NCI-H2227 treated with DMSO at 0.1 percent for 48 hours (cell line): ENCODE measurements around the gene MACROD2.

ENCODE experiments used
- DNase-seq: peaks from one replicate; lab custom pipeline; 2025; lab: John Stamatoyannopoulos, UW

MACROD2 gene

DNA sequence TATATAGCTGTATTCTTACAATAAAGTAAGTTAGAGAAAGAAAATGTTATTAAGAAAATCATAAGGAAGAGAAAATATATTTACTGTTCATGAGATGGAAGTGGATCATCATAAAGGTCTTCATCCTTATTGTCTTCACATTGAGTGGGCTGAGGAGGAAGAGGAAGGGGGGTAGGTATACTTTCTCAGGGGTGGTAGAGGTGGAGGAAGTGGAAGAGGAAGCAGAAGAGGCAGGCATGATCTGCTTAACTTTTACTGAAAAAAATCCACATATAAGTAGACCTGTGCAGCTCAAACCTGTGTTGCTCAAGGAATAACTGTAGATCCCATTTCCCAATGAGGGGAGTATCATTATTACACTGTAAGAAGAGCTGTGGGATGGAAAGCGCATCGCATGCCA is 1863.7 kb downstream of the MACROD2 start:
- DNase-seq: no peak

DNA sequence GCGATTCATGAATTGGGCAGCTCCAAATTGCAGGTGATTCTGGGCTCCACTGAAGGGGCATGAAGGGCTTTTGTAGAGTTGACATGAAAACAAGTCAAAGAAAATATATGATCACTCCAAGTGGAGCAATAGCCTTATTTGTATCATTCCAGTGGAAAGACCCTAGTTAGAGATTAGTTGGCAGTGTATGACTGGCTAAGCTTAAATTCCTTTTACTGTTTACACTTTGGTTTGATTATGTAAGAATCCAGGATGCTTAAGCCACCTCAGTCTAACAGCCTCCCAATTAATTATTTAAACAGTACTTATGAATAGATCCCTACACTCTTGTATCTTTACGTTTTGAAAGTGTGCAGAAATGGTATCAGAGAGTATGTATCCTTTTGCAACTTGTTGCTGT is 1865.5 kb downstream of the MACROD2 start:
- no peak for DNase-seq

DNA sequence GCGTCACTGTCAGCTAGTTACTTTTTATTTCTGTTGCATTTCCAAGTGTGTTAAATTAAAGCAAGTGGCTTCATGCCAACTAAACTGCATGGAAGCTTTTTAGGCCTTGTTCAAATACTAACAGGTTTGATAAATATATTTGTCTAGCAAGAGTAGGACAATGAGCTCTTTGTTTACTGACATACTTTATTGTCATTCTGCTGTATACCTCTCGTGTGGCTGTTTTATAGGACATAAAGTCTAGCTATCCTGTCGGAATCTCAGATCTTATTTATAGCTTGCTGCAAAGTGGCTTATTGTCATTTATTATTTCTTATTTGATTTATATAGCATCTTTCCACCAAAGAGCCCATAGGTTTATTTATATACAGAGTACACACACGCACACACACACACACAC is 1866.9 kb downstream of the MACROD2 start:
- DNase-seq: no peak

DNA sequence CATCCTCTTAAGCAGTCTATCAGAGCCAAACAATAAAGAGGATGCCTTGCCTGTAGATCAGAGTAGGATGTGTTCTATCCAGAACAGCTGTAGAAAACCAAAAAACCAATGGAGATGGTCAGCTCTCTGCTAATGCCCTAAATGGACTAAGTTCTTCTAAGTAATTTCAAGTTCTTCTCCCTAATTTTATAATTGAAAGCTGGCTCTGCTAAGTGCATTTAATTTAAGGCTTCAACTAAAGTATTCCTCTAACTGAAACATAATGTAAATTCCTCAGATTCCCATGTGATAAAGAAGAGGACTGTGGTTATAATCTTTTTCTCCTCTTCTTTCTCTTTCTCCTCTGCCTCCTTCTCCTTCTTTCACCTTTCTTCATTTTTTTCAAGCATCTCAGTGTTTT is 1868.4 kb downstream of the MACROD2 start:
- no peak for DNase-seq

DNA sequence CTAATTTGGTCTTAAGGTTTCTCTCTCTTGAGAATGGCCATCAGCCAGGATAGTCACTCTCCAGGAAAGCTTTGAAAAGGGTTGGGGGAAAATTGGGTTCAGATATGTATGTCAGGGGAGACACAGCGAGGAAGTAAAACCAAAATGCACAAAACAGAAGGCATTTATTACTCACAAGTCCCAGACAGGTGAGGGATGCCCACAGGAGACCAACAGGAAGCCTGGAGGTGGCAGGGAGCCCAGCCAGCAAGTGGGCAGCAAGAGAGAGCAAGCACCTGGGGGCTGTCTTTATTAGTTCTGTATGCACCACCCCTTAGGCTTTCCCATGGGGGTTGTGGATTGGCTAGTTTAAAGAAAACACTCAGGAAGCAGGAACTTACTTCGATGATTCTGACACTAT is 1870.2 kb downstream of the MACROD2 start:
- no peak for DNase-seq

DNA sequence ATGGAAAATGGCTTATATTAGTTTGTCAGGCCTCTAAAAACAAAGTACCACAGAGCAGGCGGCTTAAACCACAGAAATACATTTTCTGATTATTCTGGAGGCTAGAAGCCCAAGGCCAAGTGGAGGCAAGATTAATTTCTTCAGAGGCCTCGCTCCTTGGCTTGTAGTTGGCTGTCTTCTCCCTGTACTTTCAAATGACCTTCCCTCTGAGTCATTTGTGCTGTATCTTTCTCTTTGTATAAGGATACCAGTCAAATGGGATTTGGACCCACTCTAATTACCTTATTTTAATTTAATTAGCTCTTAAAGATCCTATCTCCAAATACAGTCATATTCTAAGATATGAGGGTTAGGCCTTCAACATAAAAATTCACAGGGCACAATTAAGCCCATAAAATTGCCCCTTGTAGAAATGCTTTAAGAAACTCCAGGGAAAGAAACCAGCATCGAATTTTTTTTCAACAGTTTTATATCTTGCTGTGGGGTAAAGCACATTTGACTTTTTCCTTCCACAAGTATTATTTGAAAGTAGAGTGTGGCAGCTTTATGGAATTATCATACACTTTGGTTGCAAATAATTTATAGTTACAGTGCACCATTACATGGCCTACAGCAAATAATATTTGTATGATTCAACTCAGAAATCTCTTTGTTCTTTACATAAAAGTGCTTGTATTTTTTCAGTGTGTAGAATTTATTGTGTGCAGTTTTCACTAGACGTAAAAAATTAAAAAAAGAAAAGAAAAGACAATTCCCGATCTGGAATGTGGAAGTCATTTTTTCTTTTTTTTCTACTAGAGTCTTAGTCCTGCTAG is 1871.8 kb downstream of the MACROD2 start:
- DNase-seq: no peak

DNA sequence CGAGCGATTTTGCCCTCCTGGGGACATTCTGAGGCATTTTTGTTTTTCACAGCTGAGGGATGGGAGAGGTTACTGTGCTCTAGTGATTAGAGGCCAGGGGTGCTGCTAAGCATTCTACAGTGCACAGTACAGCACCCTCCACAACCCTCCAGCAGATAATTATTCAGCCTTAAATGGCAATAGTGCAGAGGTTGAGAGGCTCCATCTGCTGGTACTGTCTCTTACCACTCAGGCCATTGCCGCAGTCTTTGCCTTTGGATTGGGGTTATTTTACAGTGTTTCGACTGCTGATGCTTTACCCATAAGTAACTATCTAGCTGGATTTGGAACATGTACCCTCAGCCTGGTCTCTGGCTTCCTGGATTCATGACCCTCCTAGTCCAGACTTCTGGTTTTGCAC is 1872.6 kb downstream of the MACROD2 start:
- no peak for DNase-seq

DNA sequence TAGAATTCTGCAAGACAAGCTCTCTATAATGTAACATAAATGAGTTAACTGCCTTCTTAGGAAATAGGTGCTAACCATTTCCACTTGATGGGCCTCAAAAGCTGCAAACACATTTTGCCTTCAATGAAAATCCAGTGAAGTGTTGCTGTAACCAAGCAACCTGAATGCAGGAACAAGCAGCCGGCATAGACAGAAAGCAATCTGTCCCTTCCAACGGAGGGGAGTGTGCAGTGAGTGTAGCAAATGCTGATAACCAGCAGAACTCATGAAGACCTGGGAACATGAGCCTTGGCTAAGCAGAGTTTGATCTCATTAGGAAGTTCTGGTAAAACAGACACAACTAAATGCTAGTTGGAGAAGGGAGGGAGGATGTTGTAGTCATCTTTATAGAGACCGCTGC is 1880.1 kb downstream of the MACROD2 start:
- no peak for DNase-seq

DNA sequence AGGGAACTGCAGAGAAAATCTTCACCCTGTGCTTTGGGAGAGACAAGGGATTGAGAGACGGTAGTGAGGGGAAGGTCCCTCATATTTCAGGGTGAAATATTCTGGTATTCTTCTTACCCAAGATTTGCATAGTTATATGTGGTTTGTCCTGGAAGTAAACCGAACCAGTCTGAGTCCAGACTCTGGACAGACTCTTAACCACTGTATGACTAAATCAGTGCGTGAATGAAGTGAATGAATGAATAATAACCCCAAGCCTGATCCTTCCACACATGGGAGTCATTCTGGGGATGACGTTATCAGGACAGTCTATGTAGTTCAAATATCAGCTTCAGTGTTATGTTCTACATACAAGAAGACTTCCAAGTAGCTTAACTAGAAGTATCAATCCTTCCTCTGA is 1887.2 kb downstream of the MACROD2 start:
- DNase-seq: no peak

DNA sequence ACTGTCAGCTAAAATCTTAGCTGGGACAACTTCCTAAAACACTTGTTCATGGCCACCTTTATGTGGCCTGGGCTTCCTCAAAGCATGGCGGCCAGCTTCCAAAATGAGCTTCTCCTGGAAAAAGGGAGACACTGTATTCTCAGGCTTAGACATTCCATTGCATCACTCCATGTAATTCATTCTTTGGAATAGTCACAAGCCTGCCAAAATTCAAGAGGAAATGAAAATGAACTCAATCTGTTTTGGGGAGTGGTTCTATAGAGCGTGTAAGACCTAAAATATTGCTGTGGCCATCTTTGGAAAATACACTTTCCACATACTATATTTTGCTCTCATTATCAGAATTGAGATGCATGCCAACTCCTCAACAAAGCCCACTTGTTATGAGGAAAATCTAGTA is 1890.9 kb downstream of the MACROD2 start:
- DNase-seq: no peak

DNA sequence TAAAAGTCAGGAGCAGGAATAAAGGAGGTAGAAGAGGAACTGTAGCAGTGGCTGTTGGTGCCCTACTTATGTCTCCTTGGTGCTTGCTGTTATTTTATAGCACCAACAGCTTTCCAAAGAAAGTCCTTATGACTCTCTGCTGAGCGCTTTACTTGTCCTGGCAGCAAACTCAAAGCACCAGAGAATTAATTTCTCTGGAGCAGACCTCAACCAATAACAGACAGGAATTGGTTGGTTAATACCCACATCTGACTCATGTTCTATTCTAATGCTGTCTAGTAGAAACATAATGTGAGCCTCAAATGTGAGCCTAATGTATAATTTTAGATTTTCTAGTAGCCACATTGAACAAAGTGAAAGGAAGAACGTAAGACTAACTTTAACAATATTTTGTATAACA is 1892.1 kb downstream of the MACROD2 start:
- DNase-seq: no peak

DNA sequence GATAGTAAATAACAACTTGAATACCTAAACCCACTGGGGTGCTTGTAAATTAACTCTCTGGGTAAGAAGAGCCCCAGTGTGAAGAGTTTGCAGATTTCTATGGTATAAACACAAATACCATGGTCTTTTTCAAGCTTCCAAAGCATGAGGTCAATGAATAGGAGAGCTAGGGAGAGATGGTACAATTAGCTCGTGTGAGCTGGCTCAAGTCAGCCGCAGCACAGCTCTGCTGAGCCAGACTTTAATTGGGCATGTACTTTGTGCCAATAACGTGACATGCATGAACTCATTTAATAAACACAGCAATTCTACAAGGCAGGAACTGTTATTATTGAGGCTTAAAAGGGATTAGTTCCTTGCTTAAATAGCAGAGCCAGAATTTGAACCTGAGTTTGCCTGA is 1893.7 kb downstream of the MACROD2 start:
- no peak for DNase-seq

DNA sequence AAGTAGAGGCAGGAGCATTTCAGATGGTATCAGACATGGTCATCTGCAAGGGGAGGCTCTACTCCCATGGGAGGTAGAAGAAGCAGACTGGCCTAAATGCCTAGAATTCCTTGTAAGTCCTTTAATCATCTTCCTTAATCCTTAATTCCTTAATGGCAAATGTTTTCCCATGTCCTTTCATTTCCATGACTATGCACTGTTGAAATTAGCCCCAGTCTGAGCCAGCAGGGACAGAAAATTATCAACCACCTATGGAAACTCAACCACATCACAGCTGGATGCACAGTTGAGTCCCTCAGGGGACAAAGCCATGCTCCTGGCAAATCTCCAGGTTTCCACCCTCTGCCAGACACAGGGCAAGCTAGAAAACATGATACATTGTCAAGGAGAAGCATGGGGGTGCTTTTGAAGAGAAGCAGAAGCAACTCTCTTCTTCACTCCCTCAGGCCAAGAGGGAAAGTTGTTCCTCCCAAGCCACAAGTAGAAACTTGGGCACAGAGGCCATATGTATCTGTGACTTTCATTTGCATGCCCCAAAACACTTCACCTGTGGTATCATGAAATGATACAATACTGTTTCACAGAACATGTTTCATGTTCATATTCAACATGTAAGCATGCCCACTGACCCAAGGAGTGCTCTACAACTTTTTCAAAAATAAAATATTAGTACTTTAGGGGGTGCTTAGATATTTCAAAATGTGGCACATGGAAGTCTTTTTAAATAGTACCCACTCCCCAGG is 1894.4 kb downstream of the MACROD2 start:
- DNase-seq: peak; percentile 29

DNA sequence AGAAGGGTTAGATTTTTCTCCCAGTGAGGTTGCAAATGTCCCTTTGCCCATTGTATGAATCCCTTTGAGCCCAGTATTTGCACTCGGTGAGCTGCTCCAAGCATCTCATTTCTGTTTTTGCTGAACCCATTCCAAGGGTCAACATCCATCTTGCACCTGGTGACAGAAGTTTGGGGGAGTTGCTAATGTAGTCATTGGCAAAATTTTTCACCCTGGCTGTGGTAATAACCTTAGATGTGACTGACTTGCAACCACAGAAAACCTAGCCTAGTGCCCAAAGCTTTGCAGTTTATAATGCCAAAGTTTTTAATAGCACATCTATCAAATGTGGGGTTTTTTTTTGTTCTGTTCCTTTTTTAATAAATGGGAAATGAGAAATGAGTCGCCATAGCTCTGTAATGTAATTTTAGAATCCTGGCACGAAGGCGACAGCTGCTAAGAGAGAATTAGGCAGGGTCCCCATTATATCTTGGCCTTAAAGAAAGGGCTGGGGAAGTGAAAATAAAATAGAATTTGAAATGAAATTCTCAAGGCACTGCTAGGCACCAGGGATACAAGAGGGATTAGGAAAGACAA is 1895.2 kb downstream of the MACROD2 start:
- no peak for DNase-seq

DNA sequence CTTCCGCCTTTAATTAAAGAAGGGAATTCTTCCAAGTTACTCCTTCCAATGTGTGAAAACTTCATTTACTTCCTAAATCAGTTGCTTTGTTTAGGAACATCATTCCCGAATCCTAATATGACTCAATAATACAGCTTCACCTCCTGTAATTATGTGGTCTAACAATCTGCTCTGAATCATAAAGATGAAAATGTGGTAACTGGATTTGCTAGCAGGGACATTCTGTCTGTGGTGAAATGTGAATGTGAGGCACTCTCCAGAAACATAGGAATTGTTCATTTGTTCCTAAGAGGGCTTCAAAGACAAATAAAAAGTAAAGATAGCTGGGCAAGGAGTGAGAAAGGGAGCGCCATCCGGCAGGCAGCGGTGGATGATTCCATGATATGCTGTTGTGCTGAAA is 1899.8 kb downstream of the MACROD2 start:
- no peak for DNase-seq

DNA sequence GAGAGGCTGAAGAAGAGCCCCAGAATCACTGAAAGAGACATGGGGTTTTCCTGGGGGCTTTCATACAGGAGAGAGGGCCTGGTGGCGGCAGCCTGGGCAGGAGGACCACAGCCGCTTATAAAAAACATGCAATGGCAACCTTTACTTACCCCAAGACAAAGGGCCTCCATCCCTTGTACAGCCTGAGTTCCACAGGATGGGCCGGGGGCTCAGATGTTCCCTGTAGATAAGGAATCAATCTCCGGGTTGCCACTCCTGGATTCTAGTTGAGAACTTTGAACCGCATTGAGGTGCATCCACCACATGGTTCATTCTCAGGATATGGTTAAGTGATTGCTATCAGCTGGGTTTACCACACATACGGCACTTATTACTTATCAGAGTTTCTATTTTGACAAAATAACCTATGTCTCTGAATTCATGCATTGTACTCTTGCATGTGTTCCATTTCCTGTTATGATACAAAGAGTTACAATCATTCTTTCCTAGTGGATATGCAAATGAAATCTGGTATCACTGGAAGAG is 1900.3 kb downstream of the MACROD2 start:
- DNase-seq: no peak

DNA sequence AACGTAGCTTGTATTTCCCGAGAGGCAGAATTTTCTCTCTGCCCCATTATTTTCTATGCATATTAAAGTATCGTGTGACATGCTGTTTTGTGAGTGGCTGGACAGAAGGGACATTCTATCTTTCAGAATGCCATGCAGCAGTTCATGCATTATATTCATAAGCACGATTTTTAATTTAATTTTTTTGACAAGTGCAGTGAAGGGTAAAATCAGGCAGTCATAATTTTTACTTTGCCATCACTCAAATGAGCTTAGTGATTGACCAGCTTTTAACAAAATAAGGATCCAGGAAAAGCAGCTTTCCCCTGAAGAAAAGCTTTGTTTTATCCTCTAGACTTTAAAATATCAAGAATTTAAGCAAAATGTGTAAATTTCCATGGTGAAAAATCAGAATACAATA is 1904.7 kb downstream of the MACROD2 start:
- no peak for DNase-seq

DNA sequence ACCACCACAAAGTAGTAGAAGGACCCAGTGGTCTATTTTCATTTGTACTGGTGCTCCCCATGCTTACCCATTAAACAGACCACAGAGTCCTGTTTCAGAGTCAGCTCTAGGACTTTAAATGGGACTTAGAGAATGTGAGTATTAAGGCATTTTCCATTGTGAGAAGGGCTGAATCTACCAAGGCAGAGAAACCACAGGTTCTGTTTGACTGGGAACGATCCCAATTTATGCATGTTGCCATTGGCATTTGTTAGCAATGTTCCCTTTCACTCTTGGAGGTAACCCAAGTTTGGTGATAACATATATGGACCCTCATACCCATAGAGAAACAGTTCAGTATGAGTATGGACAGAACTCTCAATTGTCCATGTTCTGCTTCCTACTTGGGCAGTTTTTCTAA is 1905.1 kb downstream of the MACROD2 start:
- no peak for DNase-seq

DNA sequence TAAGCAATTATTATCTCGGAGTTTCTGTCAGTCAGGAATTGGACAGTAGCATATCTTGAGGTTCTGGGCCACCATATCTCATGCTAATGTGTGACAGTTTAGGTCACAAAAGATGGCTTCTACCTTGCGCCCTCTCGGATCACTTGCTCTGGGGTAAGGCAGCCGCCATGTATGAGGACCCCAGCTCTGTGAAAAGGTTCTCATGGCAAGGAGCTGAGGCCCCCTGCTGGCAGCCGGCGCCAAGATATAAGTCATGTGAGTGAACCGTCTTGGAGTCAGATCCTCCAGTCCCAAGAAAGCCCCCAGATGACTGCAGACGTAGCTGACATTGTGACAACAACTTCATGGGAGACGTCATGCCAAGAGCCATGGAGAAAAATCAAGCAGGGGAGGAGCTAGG is 1907.2 kb downstream of the MACROD2 start:
- DNase-seq: no peak

DNA sequence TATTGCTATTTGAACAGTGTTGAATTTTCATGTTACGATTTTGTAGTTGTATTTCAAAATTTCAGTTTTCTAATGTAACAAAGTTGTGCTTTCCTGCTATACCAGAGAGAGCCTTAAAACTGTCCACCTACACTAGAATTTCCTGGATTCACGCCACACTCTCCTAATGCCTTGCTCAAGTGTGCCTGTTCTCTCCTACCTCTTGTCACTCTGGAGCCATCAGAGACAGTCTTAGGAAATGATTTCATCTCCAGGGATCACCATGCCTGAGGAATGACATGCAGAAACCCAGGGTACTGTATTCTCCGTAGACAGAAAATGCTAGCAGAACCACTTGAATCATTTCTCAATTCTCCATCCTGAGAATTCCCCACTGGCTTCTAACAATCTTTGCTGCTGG is 1910.3 kb downstream of the MACROD2 start:
- DNase-seq: no peak

DNA sequence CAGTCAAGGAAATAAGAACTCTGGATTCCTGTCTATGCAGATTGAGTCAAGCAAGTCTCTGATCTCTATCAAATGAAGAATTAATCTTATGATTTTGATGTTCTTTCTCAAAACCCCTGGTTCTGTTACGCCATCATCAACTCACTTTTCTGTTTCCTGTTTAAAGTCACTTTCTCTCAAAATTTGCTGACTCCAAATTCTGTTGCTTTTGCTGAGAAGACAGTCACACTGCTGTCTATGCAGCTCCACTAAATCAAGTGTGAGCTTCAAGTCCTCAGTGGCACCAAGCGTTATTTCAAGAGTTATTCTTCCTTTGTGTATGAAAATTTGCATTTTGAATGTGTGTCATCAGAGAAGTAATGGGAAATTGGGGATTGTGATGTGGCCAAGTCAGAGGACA is 1914.7 kb downstream of the MACROD2 start:
- DNase-seq: no peak

DNA sequence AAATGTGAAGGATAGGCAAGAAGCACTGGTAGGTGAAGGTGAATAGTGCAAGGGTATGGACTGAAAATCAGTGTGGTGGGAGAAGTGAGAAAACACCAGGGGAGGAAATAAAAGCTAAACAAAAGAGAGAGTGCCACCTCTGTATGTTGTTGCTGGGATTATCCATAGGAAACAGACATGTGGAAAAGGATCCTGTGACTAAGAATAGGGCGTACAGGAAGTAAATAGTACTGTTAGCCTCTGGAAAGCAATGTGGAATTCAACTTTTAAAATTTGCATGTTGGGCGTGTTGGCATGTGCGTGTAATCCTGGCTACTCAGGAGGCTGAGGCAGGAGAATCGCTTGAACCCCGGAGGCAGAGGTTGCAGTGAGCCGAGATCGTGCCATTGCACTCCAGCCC is 1916.3 kb downstream of the MACROD2 start:
- no peak for DNase-seq

DNA sequence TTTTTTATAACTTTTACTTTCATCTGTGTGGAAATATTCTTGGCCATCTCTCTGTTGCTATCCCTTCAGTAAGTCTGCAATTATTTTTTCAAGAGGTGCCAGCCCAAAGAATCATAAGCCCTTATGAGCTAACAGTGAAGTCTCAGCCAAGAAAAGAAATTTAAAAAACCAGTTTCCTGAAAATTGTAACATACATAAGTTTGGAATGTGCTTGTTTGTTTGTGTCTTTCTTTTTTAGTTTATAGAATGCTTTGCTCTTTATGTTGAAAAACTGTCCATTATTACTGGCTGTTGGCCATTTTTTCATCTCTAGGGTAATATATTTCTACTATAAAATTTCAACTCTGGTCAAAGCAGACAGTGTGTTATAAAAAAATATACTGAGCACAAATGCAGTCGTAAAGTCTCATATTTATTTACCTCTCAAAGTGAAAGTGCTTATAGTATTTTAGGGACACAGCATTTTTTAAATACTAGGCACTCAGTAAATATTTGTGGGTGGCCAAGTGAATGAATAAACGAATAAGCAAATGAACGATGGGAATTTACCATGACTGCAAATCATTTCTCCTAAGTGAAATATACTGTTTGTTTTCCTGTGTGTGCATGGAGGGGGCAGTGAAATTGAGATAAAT is 1918.2 kb downstream of the MACROD2 start:
- DNase-seq: no peak
